ENCODE data around the gene CYP19A1.

DNA sequence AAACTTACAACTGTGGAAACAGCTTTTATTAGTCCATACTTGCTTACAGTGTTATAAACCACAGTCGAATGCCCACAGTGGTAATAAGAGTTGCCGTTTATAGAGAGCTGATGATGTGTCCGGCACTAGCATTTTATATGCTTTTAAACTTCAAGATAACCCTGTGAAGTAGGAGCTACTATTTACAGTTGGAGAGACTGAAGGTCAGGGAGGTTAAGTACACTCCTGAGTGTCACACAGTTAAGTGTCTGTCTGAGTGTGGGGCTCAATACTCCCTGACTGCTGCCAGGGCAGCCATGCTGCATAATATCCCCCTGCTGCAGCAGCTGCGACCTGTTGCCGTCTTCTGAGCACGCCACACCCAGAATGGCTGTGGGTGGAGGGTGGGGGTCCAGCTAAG lies 153.8 kb downstream of the CYP19A1 start:
- TF ChIP-seq, protein P1, sequence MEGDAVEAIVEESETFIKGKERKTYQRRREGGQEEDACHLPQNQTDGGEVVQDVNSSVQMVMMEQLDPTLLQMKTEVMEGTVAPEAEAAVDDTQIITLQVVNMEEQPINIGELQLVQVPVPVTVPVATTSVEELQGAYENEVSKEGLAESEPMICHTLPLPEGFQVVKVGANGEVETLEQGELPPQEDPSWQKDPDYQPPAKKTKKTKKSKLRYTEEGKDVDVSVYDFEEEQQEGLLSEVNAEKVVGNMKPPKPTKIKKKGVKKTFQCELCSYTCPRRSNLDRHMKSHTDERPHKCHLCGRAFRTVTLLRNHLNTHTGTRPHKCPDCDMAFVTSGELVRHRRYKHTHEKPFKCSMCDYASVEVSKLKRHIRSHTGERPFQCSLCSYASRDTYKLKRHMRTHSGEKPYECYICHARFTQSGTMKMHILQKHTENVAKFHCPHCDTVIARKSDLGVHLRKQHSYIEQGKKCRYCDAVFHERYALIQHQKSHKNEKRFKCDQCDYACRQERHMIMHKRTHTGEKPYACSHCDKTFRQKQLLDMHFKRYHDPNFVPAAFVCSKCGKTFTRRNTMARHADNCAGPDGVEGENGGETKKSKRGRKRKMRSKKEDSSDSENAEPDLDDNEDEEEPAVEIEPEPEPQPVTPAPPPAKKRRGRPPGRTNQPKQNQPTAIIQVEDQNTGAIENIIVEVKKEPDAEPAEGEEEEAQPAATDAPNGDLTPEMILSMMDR (IDR thresholded peaks at IDR 0.05): no peak
- TF ChIP-seq EP300 (IDR thresholded peaks at IDR 0.05) (no peak), POLR2A (IDR thresholded peaks at IDR 0.05) (no peak), POLR2AphosphoS5 (IDR thresholded peaks at IDR 0.05) (no peak)

Data from sigmoid colon (tissue), 4 donors.